Parathyroid adenoma (tissue), 2 donors: ENCODE measurements around the gene RPL13.

Experiments
- H2AFZ ChIP-seq: fragments of 300-600 bp; sonication (generic); one replicate; pipeline ENCODE4 v1.7.0; 2017; ENCODE audit warnings: antibody characterized with exemption, mild to moderate bottlenecking
- H3K27ac ChIP-seq: fragments of 300-600 bp; sonication (generic); one replicate; pipeline ENCODE4 v1.7.0; 2017
- H3K27me3 ChIP-seq: fragments of 300-600 bp; sonication (generic); one replicate; pipeline ENCODE4 v1.7.0; 2017; ENCODE audit warnings: low read length; ENCODE audit not compliant: control insufficient read depth, insufficient read depth
- H3K36me3 ChIP-seq: fragments of 300-600 bp; sonication (generic); one replicate; pipeline ENCODE4 v1.7.0; 2017; ENCODE audit warnings: low read length; ENCODE audit not compliant: control insufficient read depth, insufficient read depth
- H3K4me1 ChIP-seq: fragments of 300-600 bp; sonication (generic); one replicate; pipeline ENCODE4 v1.7.0; 2017; ENCODE audit warnings: control low read depth
- H3K4me2 ChIP-seq: fragments of 300-600 bp; sonication (generic); one replicate; pipeline ENCODE4 v1.7.0; 2017; ENCODE audit warnings: low read length
- H3K4me3 ChIP-seq: fragments of 300-600 bp; sonication (generic); one replicate; pipeline ENCODE4 v1.7.0; 2017; ENCODE audit warnings: low read depth, low read length
- H3K79me2 ChIP-seq: fragments of 300-600 bp; sonication (generic); one replicate; pipeline ENCODE4 v1.7.0; 2017; ENCODE audit warnings: control low read depth
- H3K9ac ChIP-seq: fragments of 300-600 bp; sonication (generic); one replicate; pipeline ENCODE4 v1.7.0; 2017; ENCODE audit warnings: mild to moderate bottlenecking
- H3K9me3 ChIP-seq: fragments of 300-600 bp; sonication (generic); one replicate; pipeline ENCODE4 v1.7.0; 2017; ENCODE audit warnings: low read length; ENCODE audit not compliant: control insufficient read depth
- CTCF ChIP-seq: fragments of 300-600 bp; sonication (generic); IDR thresholded peaks from one replicate; pipeline ENCODE4 v1.7.0; 2017; ENCODE audit warnings: antibody characterized with exemption, mild to moderate bottlenecking
- donor health status: primary hyperparathyroidism.

RPL13 gene

DNA sequence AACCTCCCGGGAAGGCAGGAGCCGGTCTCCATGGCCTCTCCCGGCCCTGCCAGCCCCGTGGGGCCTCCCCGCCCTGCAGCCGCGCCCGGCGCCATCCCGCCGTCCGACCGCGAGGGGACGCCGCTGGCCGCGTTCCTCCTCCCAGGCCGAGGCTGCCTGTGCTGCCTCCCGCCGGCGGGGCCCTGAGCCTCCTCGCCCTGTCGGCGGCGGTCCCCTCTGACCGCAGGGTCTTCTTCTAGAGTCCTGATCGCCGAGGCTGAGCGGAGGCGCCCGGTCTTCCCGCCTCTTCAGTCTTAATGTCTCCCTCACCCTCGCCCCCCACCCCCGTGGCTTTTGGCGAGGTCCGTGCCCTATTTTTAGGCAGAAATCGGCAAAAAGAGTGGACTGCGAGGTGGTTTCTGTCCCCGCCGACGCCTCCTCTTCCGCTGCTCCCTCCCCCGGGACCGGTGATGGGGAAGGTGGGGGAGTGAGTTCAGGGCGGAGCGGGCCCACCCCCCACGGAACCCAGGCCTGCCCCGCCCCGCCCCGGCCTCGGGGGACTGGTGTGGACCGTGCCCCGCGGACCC lies 14.3 kb downstream of the RPL13 start:
- peak overlapping the region; percentile 20 for H3K4me3 ChIP-seq
- H3K9ac ChIP-seq: no peak overlapping the region
- H3K4me2 ChIP-seq: peak overlapping the region; percentile 44
- TF ChIP-seq CTCF: peak; percentile 19
- peak overlapping the region; percentile 60 for H2AFZ ChIP-seq
- no peaks in the 10 kb centered on the region for H3K36me3 ChIP-seq
- H3K27ac ChIP-seq: no peak overlapping the region
- H3K79me2 ChIP-seq: no peaks in the 10 kb centered on the region
- H3K27me3 ChIP-seq: no peaks in the 10 kb centered on the region
- no peaks in the 10 kb centered on the region for H3K9me3 ChIP-seq
- H3K4me1 ChIP-seq: peaks cover 16% of the 10 kb centered on the region

DNA sequence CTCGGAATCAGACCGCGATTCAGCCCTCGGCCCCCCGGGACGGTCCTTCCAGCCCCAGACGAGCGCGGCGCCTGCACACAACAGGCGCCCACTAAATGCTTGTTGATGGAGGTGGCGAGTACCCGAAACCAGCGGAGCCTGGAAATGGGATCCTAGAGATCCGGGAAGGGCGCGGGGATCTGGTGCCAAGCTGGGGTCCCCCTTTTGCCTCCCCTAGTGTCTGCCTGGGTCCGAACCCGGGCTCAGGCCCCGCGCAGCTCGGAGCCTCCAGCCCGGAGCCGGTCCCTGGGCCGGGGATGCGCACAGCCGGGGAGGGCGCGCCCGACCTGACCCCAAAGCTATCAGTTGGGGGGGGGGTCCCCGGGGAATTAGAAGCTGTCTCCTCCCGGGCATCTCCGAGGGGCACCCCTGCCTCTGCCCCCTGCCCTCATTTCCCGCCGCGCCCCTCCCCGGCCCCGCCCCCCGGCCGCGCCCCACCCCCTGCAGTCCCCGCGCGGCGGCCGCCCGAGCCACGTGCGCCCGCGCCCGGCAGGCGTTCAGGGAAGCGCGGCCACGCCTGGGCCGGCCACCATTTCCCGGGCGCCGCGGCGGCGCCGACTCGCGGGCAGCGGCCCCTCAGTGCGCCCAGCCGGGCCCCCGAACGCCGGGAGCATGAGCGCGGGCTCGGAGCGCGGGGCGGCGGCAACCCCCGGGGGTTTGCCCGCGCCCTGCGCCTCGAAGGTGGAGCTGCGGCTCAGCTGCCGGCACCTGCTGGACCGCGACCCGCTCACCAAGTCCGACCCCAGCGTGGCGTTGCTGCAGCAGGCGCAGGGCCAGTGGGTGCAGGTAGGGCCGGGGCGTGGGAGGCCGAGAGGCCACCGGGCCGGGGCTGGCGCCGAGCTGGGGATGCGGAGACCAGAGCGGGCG lies 15.0 kb downstream of the RPL13 start, which contains the start of gene CPNE7:
CPNE7 (plus strand) TSS at position 512 of the 906 bp plus-strand sequence; CDS start at position 652, 140 bp downstream.
- Histone ChIP-seq H3K9ac (no peak within 1 kb of the TSS), H2AFZ (peak within 1 kb of the TSS; percentile 60), H3K4me2 (peak within 1 kb of the TSS; percentile 73), H3K27me3 (no peaks in the 10 kb centered on the region), H3K4me3 (peak within 1 kb of the TSS; percentile 37), H3K4me1 (peaks cover 16% of the 10 kb centered on the region), H3K79me2 (no peaks in the 10 kb centered on the region), H3K9me3 (no peaks in the 10 kb centered on the region), H3K36me3 (no peaks in the 10 kb centered on the region), H3K27ac (no peak within 1 kb of the TSS)
- no peak for TF ChIP-seq CTCF

- H3K9ac ChIP-seq: no peak overlapping the region
- TF ChIP-seq CTCF: no peak
- H3K4me1 ChIP-seq: peaks cover 16% of the 10 kb centered on the region
- H3K9me3 ChIP-seq: no peaks in the 10 kb centered on the region
- peak overlapping the region; percentile 73 for H3K4me2 ChIP-seq
- no peaks in the 10 kb centered on the region for H3K27me3 ChIP-seq
- H3K4me3 ChIP-seq: peak overlapping the region; percentile 37
- no peak overlapping the region for H2AFZ ChIP-seq
- no peaks in the 10 kb centered on the region for H3K36me3 ChIP-seq
- H3K27ac ChIP-seq: no peak overlapping the region
- H3K79me2 ChIP-seq: no peaks in the 10 kb centered on the region
Observed at GRCh38 chr16:89576153-89577054, 15.9 kb downstream of the RPL13 start.

- no peak overlapping the region for H3K27ac ChIP-seq
- no peak overlapping the region for H3K4me3 ChIP-seq
- H3K9me3 ChIP-seq: no peaks in the 10 kb centered on the region
- no peak overlapping the region for H3K9ac ChIP-seq
- TF ChIP-seq CTCF: no peak
- peaks cover 9% of the 10 kb centered on the region for H3K4me1 ChIP-seq
- H3K36me3 ChIP-seq: no peaks in the 10 kb centered on the region
- no peaks in the 10 kb centered on the region for H3K27me3 ChIP-seq
- no peak overlapping the region for H2AFZ ChIP-seq
- H3K4me2 ChIP-seq: no peak overlapping the region
- no peaks in the 10 kb centered on the region for H3K79me2 ChIP-seq
Observed at GRCh38 chr16:89577055-89577759, 16.7 kb downstream of the RPL13 start.
